ENCODE results near the gene PPP1R26. TPM values are rescaled to one million over a fixed set of nuclear protein-coding genes. Genes with fewer than 3 reads are reported as not detected.
A peak's percentile ranks its signal among the peaks of the same experiment; 100 is the strongest.

Gene PPP1R26
- total and polyA plus RNA-seq, 2 experiments from 2014 or later: 10.7 to 49.8 TPM

DNA sequence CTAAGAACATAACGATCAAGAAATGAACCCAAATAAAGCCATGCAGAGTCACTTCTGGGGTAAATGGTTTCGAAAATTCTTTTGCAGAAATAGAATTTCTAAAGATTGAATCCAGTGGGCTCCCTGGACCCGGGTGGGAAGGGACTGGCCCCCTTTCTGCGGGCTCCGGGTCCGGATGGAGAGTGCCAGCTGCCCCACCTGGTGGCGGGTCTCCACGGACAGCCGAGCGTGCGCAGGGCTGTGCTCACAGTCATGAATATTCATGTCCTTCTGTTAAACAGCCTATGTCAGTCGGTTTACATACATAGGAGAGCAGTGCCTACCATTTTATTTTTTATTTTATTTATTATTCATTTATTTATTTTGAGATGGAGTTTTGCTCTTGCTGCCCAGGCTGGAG is 4.7 kb upstream of the PPP1R26 start:
- TF ChIP-seq ZNF114 (CRISPR knock-in tag; IDR thresholded peaks at IDR 0.05): no peak
- no peak for TF ChIP-seq EZH2phosphoT487 (IDR thresholded peaks at IDR 0.05; ENCODE audit: unreplicated experiment)
- TF ChIP-seq, protein P1, sequence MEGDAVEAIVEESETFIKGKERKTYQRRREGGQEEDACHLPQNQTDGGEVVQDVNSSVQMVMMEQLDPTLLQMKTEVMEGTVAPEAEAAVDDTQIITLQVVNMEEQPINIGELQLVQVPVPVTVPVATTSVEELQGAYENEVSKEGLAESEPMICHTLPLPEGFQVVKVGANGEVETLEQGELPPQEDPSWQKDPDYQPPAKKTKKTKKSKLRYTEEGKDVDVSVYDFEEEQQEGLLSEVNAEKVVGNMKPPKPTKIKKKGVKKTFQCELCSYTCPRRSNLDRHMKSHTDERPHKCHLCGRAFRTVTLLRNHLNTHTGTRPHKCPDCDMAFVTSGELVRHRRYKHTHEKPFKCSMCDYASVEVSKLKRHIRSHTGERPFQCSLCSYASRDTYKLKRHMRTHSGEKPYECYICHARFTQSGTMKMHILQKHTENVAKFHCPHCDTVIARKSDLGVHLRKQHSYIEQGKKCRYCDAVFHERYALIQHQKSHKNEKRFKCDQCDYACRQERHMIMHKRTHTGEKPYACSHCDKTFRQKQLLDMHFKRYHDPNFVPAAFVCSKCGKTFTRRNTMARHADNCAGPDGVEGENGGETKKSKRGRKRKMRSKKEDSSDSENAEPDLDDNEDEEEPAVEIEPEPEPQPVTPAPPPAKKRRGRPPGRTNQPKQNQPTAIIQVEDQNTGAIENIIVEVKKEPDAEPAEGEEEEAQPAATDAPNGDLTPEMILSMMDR (conservative IDR thresholded peaks at IDR 0.05; ENCODE audit: low read depth in 2 of 2): peak; percentile 69 to 72
- TF ChIP-seq ZNF331 (CRISPR knock-in tag; IDR thresholded peaks at IDR 0.05; ENCODE audit: low read depth): no peak
- no peak for TF ChIP-seq CREB1 (CRISPR knock-in tag; IDR thresholded peaks at IDR 0.05; ENCODE audit: low read depth)
- no peak for TF ChIP-seq STAT1 (IDR thresholded peaks at IDR 0.05; ENCODE audit: unreplicated experiment)
- Histone ChIP-seq H3K27ac (ENCODE audit: low read depth) (no peak overlapping the region), H3K79me2 (replicated peaks; ENCODE audit: insufficient read depth) (peaks cover 7% of the 10 kb centered on the region; the same call in 1 of the 2 replicates), H3K4me2 (peak overlapping the region; percentile 54; the same call in 1 of the 2 replicates), H3K27me3 (ENCODE audit: insufficient read depth) (no peaks in the 10 kb centered on the region), H4K20me1 (replicated peaks; ENCODE audit: insufficient read depth) (no peaks in the 10 kb centered on the region), H2AFZ (no peak overlapping the region), H3K36me3 (ENCODE audit: insufficient read depth) (no peaks in the 10 kb centered on the region), H3K9me2 (ENCODE audit: insufficient read depth) (no peaks in the 10 kb centered on the region), H3K4me3 (no peak overlapping the region), H3F3A (replicated peaks; ENCODE audit: low read depth) (peaks cover 12% of the 10 kb centered on the region; the same call in 1 of the 2 replicates), H3K4me1 (ENCODE audit: insufficient read depth) (0 out of 2 replicates have a peak, but pooled peaks cover 4% of the 10 kb centered on the region)
- Mint-ChIP-seq H3K9me3 (no peaks in the 10 kb centered on the region), H3K27me3 (ENCODE audit: insufficient read depth, low read depth, poor library complexity) (peaks cover 13% of the 10 kb centered on the region), H3K4me1 (peaks cover 25% of the 10 kb centered on the region), H3K4me3 (no peak overlapping the region; the same call in 2 of the 3 replicates), H3K27ac (no peak overlapping the region), H3K36me3 (ENCODE audit: low read depth) (no peaks in the 10 kb centered on the region)
- ATAC-seq: peak; percentile 79
- peak; percentile 83 for DNase-seq (ENCODE audit: low spot score)

DNA sequence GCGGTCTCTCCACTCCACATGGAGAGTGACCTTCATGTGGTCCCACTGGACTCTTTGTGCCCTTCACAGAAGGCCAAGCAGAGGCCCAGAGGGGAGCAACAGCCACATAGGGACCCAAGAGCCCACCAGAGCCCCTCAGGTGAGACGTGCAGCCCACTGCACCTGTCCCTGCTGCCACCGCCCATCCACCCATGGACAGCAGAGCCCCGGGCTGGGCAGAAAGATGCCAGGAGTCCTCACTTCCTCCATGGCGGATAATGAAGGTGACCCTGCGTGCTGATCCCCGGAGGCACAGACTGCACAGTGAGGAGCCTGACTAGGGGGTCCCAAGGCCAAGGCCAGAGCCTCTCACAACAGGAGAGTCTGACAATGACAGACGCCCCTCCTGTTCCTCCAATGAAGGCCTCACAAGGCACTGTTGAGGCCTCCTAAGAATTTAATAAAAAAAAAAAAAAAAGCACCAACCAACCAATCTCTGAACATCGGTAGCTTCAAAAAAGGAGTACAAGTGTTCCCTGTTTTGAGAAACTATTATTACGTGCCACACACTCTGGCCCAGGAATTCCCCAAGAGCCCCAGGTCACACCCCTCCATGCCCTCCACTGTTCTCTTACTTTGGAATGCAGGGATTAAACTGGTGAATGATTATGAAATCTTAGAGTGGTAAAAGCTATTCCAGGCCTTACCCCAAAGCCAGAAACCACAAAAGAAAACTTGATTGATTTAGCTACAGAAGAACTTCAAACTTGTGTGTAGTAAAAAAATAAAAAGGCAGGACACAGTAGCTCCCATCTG is 2.8 kb upstream of the PPP1R26 start:
- peaks cover 7% of the 10 kb centered on the region; the same call in 1 of the 2 replicates for H4K20me1 ChIP-seq (replicated peaks; ENCODE audit: insufficient read depth)
- DNase-seq (ENCODE audit: low spot score): no peak
- H3K9me3 Mint-ChIP-seq: no peaks in the 10 kb centered on the region
- H3K27ac ChIP-seq (ENCODE audit: low read depth): no peak overlapping the region
- no peak overlapping the region for H3K4me3 Mint-ChIP-seq
- H3F3A ChIP-seq (replicated peaks; ENCODE audit: low read depth): peaks cover 12% of the 10 kb centered on the region; the same call in 1 of the 2 replicates
- no peak overlapping the region for H3K27ac Mint-ChIP-seq
- no peak overlapping the region for H2AFZ ChIP-seq
- H3K4me2 ChIP-seq: no peak overlapping the region
- no peaks in the 10 kb centered on the region for H3K36me3 ChIP-seq (ENCODE audit: insufficient read depth)
- H3K9me2 ChIP-seq (ENCODE audit: insufficient read depth): no peaks in the 10 kb centered on the region
- H3K79me2 ChIP-seq (replicated peaks; ENCODE audit: insufficient read depth): peaks cover 19% of the 10 kb centered on the region
- peaks cover 6% of the 10 kb centered on the region for H3K4me1 ChIP-seq (ENCODE audit: insufficient read depth)
- peaks cover 13% of the 10 kb centered on the region for H3K4me1 Mint-ChIP-seq
- no peaks in the 10 kb centered on the region for H3K36me3 Mint-ChIP-seq (ENCODE audit: low read depth)
- no peak for ATAC-seq
- no peak overlapping the region for H3K4me3 ChIP-seq
- H3K27me3 Mint-ChIP-seq (ENCODE audit: insufficient read depth, low read depth, poor library complexity): peaks cover 11% of the 10 kb centered on the region
- no peaks in the 10 kb centered on the region for H3K27me3 ChIP-seq (ENCODE audit: insufficient read depth)
- TF ChIP-seq ZNF331 (CRISPR knock-in tag; IDR thresholded peaks at IDR 0.05; ENCODE audit: low read depth): no peak
- no peak for TF ChIP-seq NANOG (IDR thresholded peaks at IDR 0.05; ENCODE audit: borderline replicate concordance)
- TF ChIP-seq ZNF114 (CRISPR knock-in tag; IDR thresholded peaks at IDR 0.05): no peak
- no peak for TF ChIP-seq STAT1 (IDR thresholded peaks at IDR 0.05; ENCODE audit: unreplicated experiment)
- TF ChIP-seq, protein P2, sequence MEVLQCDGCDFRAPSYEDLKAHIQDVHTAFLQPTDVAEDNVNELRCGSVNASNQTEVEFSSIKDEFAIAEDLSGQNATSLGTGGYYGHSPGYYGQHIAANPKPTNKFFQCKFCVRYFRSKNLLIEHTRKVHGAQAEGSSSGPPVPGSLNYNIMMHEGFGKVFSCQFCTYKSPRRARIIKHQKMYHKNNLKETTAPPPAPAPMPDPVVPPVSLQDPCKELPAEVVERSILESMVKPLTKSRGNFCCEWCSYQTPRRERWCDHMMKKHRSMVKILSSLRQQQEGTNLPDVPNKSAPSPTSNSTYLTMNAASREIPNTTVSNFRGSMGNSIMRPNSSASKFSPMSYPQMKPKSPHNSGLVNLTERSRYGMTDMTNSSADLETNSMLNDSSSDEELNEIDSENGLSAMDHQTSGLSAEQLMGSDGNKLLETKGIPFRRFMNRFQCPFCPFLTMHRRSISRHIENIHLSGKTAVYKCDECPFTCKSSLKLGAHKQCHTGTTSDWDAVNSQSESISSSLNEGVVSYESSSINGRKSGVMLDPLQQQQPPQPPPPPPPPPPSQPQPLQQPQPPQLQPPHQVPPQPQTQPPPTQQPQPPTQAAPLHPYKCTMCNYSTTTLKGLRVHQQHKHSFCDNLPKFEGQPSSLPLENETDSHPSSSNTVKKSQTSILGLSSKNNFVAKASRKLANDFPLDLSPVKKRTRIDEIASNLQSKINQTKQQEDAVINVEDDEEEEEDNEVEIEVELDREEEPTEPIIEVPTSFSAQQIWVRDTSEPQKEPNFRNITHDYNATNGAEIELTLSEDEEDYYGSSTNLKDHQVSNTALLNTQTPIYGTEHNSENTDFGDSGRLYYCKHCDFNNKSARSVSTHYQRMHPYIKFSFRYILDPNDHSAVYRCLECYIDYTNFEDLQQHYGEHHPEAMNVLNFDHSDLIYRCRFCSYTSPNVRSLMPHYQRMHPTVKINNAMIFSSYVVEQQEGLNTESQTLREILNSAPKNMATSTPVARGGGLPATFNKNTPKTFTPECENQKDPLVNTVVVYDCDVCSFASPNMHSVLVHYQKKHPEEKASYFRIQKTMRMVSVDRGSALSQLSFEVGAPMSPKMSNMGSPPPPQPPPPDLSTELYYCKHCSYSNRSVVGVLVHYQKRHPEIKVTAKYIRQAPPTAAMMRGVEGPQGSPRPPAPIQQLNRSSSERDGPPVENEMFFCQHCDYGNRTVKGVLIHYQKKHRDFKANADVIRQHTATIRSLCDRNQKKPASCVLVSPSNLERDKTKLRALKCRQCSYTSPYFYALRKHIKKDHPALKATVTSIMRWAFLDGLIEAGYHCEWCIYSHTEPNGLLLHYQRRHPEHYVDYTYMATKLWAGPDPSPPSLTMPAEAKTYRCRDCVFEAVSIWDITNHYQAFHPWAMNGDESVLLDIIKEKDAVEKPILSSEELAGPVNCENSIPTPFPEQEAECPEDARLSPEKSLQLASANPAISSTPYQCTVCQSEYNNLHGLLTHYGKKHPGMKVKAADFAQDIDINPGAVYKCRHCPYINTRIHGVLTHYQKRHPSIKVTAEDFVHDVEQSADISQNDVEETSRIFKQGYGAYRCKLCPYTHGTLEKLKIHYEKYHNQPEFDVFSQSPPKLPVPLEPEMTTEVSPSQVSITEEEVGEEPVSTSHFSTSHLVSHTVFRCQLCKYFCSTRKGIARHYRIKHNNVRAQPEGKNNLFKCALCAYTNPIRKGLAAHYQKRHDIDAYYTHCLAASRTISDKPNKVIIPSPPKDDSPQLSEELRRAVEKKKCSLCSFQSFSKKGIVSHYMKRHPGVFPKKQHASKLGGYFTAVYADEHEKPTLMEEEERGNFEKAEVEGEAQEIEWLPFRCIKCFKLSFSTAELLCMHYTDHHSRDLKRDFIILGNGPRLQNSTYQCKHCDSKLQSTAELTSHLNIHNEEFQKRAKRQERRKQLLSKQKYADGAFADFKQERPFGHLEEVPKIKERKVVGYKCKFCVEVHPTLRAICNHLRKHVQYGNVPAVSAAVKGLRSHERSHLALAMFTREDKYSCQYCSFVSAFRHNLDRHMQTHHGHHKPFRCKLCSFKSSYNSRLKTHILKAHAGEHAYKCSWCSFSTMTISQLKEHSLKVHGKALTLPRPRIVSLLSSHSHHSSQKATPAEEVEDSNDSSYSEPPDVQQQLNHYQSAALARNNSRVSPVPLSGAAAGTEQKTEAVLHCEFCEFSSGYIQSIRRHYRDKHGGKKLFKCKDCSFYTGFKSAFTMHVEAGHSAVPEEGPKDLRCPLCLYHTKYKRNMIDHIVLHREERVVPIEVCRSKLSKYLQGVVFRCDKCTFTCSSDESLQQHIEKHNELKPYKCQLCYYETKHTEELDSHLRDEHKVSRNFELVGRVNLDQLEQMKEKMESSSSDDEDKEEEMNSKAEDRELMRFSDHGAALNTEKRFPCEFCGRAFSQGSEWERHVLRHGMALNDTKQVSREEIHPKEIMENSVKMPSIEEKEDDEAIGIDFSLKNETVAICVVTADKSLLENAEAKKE (CRISPR knock-in tag; IDR thresholded peaks at IDR 0.05): no peak
- no peak for TF ChIP-seq CREB1 (CRISPR knock-in tag; IDR thresholded peaks at IDR 0.05; ENCODE audit: low read depth)
- TF ChIP-seq EZH2 (IDR thresholded peaks at IDR 0.05; ENCODE audit: low read depth, unreplicated experiment): no peak
- TF ChIP-seq, protein P1 (conservative IDR thresholded peaks at IDR 0.05; ENCODE audit: low read depth in 2 of 2): no peak

Measured in GM23338 (cell line).